GM03348 (cell line): Measurements from ENCODE around the gene INS.

Source experiments
- DNase-seq: peaks from one replicate; pipeline ENCODE4 v3.0.0; 2012; ENCODE audit warnings: low spot score

Gene INS

GRCh38 chr11:2114430-2115241, 46.4 kb downstream of the INS start:
- DNase-seq, result no peak

- DNase-seq, result no peak
Measured at GRCh38 chr11:2113776-2114175, 47.2 kb downstream of the INS start.

- no peak for DNase-seq
Measured at GRCh38 chr11:2110521-2110920, 50.5 kb downstream of the INS start.
